Measurements from ENCODE around the gene PARN. TPM values are rescaled to one million over a fixed set of nuclear protein-coding genes. Genes with fewer than 3 reads are reported as not detected.
A peak's percentile ranks its signal among the peaks of the same experiment; 100 is the strongest.

PARN gene
- total RNA-seq, 1 experiment from 2014 or later, result 57.8 TPM

GRCh38 chr16:14629612-14629918 is 495 bp downstream of the PARN start:
- intact Hi-C loops (cut with micrococcal nuclease; ENCODE audit: unreplicated experiment) (no loop called here), in situ Hi-C loops (cut with HindIII; ENCODE audit: low pct_unique_long_range_greater_than_20kb, low sequenced_read_pairs) (no loop called here)
- POLR2A ChIA-PET, result no interaction called here
- Histone ChIP-seq H3K27me3 (ENCODE audit: control insufficient read depth, insufficient read depth, low read length) (no peaks in the 10 kb centered on the region), H3K36me3 (ENCODE audit: control insufficient read depth, insufficient read depth, low read length) (peaks cover 24% of the 10 kb centered on the region), H3K27ac (ENCODE audit: low read length) (peak overlapping the region; percentile 99), H3K9me3 (ENCODE audit: control insufficient read depth, insufficient read depth, low read depth, low read length) (no peaks in the 10 kb centered on the region), H3K4me1 (ENCODE audit: control insufficient read depth, insufficient read depth, low read length) (peaks cover 27% of the 10 kb centered on the region), H3K4me3 (ENCODE audit: low read depth in 2 of 2, low read length in 2 of 2) (peak overlapping the region; percentile 77 to 95)
- no TSS peak for BruUV-seq (replicated peaks)
- DNase-seq (ENCODE audit: low read depth, low spot score), result no peak
- CTCF ChIA-PET, result no interaction called here
- TF ChIP-seq SIN3A (IDR thresholded peaks at IDR 0.05; ENCODE audit: borderline replicate concordance, insufficient read depth, low read depth, low read length) (no peak), TCF7L2 (IDR thresholded peaks at IDR 0.05; ENCODE audit: low read depth, low read length) (no peak), POLR2AphosphoS5 (IDR thresholded peaks at IDR 0.05; ENCODE audit: low read depth, low read length) (no peak)
- TF ChIP-seq, protein P1, sequence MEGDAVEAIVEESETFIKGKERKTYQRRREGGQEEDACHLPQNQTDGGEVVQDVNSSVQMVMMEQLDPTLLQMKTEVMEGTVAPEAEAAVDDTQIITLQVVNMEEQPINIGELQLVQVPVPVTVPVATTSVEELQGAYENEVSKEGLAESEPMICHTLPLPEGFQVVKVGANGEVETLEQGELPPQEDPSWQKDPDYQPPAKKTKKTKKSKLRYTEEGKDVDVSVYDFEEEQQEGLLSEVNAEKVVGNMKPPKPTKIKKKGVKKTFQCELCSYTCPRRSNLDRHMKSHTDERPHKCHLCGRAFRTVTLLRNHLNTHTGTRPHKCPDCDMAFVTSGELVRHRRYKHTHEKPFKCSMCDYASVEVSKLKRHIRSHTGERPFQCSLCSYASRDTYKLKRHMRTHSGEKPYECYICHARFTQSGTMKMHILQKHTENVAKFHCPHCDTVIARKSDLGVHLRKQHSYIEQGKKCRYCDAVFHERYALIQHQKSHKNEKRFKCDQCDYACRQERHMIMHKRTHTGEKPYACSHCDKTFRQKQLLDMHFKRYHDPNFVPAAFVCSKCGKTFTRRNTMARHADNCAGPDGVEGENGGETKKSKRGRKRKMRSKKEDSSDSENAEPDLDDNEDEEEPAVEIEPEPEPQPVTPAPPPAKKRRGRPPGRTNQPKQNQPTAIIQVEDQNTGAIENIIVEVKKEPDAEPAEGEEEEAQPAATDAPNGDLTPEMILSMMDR (IDR thresholded peaks at IDR 0.05), result no peak
- no peak; the same call in 1 of the 2 replicates for ATAC-seq

- Histone ChIP-seq H3K27ac (ENCODE audit: low read length) (peak overlapping the region; percentile 99), H3K9me3 (ENCODE audit: control insufficient read depth, insufficient read depth, low read depth, low read length) (no peaks in the 10 kb centered on the region), H3K36me3 (ENCODE audit: control insufficient read depth, insufficient read depth, low read length) (peaks cover 27% of the 10 kb centered on the region), H3K4me1 (ENCODE audit: control insufficient read depth, insufficient read depth, low read length) (peaks cover 22% of the 10 kb centered on the region), H3K27me3 (ENCODE audit: control insufficient read depth, insufficient read depth, low read length) (no peaks in the 10 kb centered on the region), H3K4me3 (ENCODE audit: low read depth in 2 of 2, low read length in 2 of 2) (peak overlapping the region; percentile 77 to 95)
- no peak for DNase-seq (ENCODE audit: low read depth, low spot score)
- intact Hi-C loops (cut with micrococcal nuclease; ENCODE audit: unreplicated experiment) (no loop called here), in situ Hi-C loops (cut with HindIII; ENCODE audit: low pct_unique_long_range_greater_than_20kb, low sequenced_read_pairs) (no loop called here)
- BruUV-seq (replicated peaks), result TSS peak; percentile 47
- ATAC-seq, result no peak
- POLR2A ChIA-PET, result interaction anchor here (0.6 kb wide), 1 partner anchor 8 kb away, joined by 9 read pairs; no protein-coding TSS in a partner anchor
- CTCF ChIA-PET, result no interaction called here
- TF ChIP-seq TCF7L2 (IDR thresholded peaks at IDR 0.05; ENCODE audit: low read depth, low read length) (no peak), SIN3A (IDR thresholded peaks at IDR 0.05; ENCODE audit: borderline replicate concordance, insufficient read depth, low read depth, low read length) (no peak), POLR2AphosphoS5 (IDR thresholded peaks at IDR 0.05; ENCODE audit: low read depth, low read length) (no peak)
- TF ChIP-seq, protein P1 (IDR thresholded peaks at IDR 0.05), result no peak
- TF ChIP-seq, protein P2, sequence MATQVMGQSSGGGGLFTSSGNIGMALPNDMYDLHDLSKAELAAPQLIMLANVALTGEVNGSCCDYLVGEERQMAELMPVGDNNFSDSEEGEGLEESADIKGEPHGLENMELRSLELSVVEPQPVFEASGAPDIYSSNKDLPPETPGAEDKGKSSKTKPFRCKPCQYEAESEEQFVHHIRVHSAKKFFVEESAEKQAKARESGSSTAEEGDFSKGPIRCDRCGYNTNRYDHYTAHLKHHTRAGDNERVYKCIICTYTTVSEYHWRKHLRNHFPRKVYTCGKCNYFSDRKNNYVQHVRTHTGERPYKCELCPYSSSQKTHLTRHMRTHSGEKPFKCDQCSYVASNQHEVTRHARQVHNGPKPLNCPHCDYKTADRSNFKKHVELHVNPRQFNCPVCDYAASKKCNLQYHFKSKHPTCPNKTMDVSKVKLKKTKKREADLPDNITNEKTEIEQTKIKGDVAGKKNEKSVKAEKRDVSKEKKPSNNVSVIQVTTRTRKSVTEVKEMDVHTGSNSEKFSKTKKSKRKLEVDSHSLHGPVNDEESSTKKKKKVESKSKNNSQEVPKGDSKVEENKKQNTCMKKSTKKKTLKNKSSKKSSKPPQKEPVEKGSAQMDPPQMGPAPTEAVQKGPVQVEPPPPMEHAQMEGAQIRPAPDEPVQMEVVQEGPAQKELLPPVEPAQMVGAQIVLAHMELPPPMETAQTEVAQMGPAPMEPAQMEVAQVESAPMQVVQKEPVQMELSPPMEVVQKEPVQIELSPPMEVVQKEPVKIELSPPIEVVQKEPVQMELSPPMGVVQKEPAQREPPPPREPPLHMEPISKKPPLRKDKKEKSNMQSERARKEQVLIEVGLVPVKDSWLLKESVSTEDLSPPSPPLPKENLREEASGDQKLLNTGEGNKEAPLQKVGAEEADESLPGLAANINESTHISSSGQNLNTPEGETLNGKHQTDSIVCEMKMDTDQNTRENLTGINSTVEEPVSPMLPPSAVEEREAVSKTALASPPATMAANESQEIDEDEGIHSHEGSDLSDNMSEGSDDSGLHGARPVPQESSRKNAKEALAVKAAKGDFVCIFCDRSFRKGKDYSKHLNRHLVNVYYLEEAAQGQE (IDR thresholded peaks at IDR 0.05; ENCODE audit: insufficient read depth in 1 of 2, low read depth in 2 of 2, low read length in 1 of 2), result no peak
Observed at GRCh38 chr16:14628806-14629611, 1.1 kb downstream of the PARN start.
